ENCODE results near the gene FBXO44. TPM values are rescaled to one million over a fixed set of nuclear protein-coding genes. Genes with fewer than 3 reads are reported as not detected.

Gene FBXO44
- total RNA-seq, 2 donors from 2014 or later: 13.8 to 21.7 TPM

- H3K4me1 Mint-ChIP-seq: no peaks in the 10 kb centered on the region
- H3K27me3 Mint-ChIP-seq: no peaks in the 10 kb centered on the region
- H3K9me3 Mint-ChIP-seq: no peaks in the 10 kb centered on the region
- peak; percentile 92 for ATAC-seq (replicated peaks)
- peak within 1 kb of the TSS; percentile 86 for H3K4me3 Mint-ChIP-seq
- peaks cover 10% of the 10 kb centered on the region for H3K36me3 Mint-ChIP-seq (ENCODE audit: low read depth)
- H3K27ac Mint-ChIP-seq: peak within 1 kb of the TSS; percentile 82
These were observed 26.5 kb downstream of the FBXO44 start, which contains the start of gene MAD2L2 for GRCh38 chr1:11681071-11681771. TSS of gene MAD2L2 (minus strand) at chr1:11681148. CDS start at chr1:11680601, 547 bp downstream.

DNA sequence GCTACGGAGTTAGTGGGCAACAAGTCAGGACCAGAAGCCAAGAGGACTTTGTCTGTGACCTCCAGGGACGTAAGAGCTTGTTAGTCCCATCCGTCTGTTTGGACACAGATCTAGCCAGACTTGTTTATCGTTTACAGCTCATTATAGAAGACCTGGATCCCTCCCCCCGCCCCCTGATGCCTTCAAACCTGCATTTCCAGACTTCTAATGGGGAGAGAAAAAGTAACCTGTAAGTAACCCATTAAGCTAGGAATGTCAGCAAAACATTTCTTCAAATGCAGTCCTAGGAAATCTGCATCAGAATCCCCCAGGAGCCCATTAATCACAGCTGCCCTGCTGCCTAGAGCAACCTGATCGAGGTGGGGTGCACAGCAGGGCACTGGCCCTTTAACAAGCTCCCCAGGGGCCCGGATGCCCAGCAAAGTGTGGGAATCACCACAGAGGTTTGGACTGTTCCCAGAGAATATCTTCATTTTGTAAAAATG lies 27.7 kb downstream of the FBXO44 start:
- Mint-ChIP-seq H3K4me3 (peak overlapping the region; percentile 86), H3K27ac (no peak overlapping the region), H3K27me3 (no peaks in the 10 kb centered on the region)

DNA sequence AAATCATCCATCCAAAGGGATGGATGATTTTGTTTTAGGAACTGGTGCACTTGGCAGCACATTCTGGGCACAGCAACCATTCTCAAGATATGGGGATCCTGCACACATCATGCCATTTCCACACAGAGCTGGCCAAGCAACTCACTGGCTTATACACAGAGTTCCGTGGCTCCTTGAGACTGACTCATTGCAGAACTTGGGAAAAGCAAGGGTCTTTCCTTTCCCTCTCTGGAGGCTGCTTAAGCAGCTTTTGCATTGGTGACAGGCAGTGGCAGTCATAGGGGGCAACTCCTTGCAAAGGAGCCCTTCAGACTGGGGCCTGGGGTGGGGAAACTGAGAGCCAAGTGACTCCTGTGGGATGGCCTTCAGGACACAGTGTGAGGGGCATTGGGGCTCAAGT lies 28.1 kb downstream of the FBXO44 start:
- H3K36me3 Mint-ChIP-seq (ENCODE audit: low read depth): peaks cover 10% of the 10 kb centered on the region
- H3K9me3 Mint-ChIP-seq: no peaks in the 10 kb centered on the region
- H3K4me3 Mint-ChIP-seq: no peak overlapping the region
- peaks cover 2% of the 10 kb centered on the region for H3K27me3 Mint-ChIP-seq
- H3K27ac Mint-ChIP-seq: no peak overlapping the region
- no peaks in the 10 kb centered on the region for H3K4me1 Mint-ChIP-seq
- no peak for ATAC-seq (replicated peaks)

More for the DNA sequence above, 27.7 kb downstream of the FBXO44 start:
- peaks cover 10% of the 10 kb centered on the region for H3K36me3 Mint-ChIP-seq (ENCODE audit: low read depth)
- H3K9me3 Mint-ChIP-seq: no peaks in the 10 kb centered on the region
- no peaks in the 10 kb centered on the region for H3K4me1 Mint-ChIP-seq
- no peak for ATAC-seq (replicated peaks)

DNA sequence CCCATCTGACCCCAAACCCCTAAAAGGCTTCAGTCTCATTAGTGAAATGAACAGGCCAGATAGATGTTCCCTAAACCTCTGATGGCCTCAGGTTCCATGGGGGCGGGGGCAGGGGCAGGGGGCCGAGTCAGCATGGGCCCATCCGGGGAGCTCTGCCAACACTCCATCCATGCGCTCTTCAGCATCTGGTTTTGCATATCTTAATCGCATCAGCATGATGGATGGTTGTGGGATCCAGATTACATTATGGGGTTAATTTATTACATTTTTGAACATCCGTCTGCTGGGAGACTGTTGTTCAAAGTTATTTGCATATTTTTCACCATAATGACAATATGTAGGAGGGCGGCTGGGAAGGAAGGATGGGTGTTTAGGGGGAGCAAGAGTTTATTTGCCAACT lies 29.4 kb downstream of the FBXO44 start:
- H3K4me1 Mint-ChIP-seq: no peaks in the 10 kb centered on the region
- peaks cover 9% of the 10 kb centered on the region for H3K27me3 Mint-ChIP-seq
- no peaks in the 10 kb centered on the region for H3K36me3 Mint-ChIP-seq (ENCODE audit: low read depth)
- no peaks in the 10 kb centered on the region for H3K9me3 Mint-ChIP-seq
- no peak for ATAC-seq (replicated peaks)
- H3K27ac Mint-ChIP-seq: no peak overlapping the region
- H3K4me3 Mint-ChIP-seq: no peak overlapping the region

DNA sequence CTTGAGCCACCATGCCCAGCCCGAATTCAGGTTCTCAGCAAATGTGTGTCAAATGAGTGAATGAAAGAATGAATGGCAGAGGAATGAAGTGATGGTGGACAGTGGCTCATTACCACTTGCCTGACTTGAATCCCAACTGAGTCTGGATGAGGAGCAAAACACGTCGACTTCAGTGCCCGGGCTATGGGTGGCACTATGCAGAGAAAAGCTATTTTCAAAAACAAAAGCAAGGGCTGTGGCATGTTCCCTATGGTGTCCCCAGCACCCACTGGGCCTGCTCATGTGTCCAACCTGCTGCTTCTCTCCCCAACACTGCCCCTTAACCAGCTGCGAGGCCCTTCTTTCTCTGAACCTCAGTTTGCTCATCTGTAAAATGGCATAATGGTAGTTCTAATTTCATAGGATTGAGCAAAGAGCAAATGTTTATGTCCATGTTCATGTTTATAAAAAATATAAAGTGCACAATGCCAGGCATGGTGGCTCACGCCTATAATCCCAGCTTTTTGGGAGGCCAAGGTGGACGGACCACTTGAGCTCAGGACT lies 30.6 kb downstream of the FBXO44 start:
- Mint-ChIP-seq H3K9me3 (no peaks in the 10 kb centered on the region), H3K4me3 (no peak overlapping the region), H3K27me3 (peaks cover 16% of the 10 kb centered on the region), H3K4me1 (peaks cover 2% of the 10 kb centered on the region), H3K36me3 (ENCODE audit: low read depth) (no peaks in the 10 kb centered on the region), H3K27ac (no peak overlapping the region)
- no peak for ATAC-seq (replicated peaks)

DNA sequence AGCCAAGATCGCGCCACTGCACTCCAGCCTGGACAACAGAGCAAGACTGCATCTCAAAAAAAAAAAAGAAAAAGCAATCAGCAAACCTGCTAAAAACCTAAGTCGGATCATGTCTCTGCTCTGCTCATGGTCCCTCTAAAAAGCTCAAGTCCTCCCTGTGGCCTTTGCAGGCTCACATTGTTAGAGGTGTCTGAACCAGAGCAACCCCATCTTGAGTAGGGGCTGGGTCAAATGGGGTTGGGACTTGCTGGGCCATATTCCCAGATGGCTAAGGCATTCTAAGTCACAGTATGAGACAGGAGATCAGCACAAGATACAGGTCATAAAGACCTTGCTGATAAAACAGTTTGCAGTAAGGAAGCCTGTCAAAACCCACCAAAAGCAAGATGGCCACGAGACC lies 33.8 kb downstream of the FBXO44 start:
- no peak for ATAC-seq (replicated peaks)
- Mint-ChIP-seq H3K4me3 (no peak overlapping the region), H3K27ac (no peak overlapping the region), H3K27me3 (peaks cover 31% of the 10 kb centered on the region), H3K9me3 (no peaks in the 10 kb centered on the region), H3K36me3 (ENCODE audit: low read depth) (no peaks in the 10 kb centered on the region), H3K4me1 (peaks cover 15% of the 10 kb centered on the region)

- H3K27ac Mint-ChIP-seq: no peak overlapping the region
- H3K4me1 Mint-ChIP-seq: peaks cover 19% of the 10 kb centered on the region
- no peaks in the 10 kb centered on the region for H3K36me3 Mint-ChIP-seq (ENCODE audit: low read depth)
- peaks cover 37% of the 10 kb centered on the region for H3K27me3 Mint-ChIP-seq
- H3K4me3 Mint-ChIP-seq: peak overlapping the region; percentile 25
- ATAC-seq (replicated peaks): no peak
- no peaks in the 10 kb centered on the region for H3K9me3 Mint-ChIP-seq
These were observed 36.0 kb downstream of the FBXO44 start for GRCh38 chr1:11690397-11691301.

DNA sequence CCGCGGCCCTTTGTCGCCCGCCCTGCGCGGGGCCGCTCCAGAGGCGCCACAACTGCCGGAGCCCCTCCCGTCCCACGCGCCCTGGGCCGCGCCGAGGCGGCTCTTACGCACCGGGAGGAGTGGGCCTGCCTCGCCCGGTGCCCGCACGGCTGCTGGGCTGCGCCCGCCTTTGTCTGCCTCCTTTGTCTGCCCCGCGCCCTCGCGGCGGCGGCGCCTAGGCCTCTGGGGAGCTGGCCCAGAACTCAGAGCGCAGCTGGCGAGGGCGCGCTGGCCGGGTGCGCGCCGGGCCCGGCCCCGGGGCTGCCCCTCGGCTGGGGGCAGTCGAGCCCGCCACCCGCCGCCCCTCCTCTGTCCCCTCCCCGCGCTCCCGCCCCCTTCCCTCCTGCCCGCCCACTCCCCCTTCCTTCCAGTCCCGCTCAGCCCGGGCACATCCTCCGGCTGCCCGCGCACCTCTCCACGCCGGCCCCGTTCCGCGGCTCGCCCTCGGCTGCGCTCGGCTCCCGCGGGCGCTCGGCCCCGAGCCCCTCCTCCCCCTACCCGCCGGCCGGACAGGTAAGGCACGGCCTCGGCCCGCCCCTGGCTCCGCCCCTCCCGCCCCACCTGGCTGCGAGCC lies 36.7 kb downstream of the FBXO44 start, which contains the start of gene DRAXIN:
Gene DRAXIN, plus strand, starts transcription at position 409 of the 613 bp plus-strand sequence. CDS start 14,549 bp downstream, outside the sequence.
- ATAC-seq (replicated peaks): no peak
- Mint-ChIP-seq H3K4me1 (peaks cover 19% of the 10 kb centered on the region), H3K4me3 (peak within 1 kb of the TSS; percentile 44), H3K9me3 (no peaks in the 10 kb centered on the region), H3K27ac (no peak within 1 kb of the TSS), H3K27me3 (peaks cover 37% of the 10 kb centered on the region), H3K36me3 (ENCODE audit: low read depth) (no peaks in the 10 kb centered on the region)

GRCh38 chr1:11691928-11692711 lies 37.4 kb downstream of the FBXO44 start:
- Mint-ChIP-seq H3K36me3 (ENCODE audit: low read depth) (no peaks in the 10 kb centered on the region), H3K27ac (no peak overlapping the region), H3K4me1 (peaks cover 19% of the 10 kb centered on the region), H3K27me3 (peaks cover 37% of the 10 kb centered on the region), H3K9me3 (no peaks in the 10 kb centered on the region), H3K4me3 (peak overlapping the region; percentile 44)
- ATAC-seq (replicated peaks): no peak

DNA sequence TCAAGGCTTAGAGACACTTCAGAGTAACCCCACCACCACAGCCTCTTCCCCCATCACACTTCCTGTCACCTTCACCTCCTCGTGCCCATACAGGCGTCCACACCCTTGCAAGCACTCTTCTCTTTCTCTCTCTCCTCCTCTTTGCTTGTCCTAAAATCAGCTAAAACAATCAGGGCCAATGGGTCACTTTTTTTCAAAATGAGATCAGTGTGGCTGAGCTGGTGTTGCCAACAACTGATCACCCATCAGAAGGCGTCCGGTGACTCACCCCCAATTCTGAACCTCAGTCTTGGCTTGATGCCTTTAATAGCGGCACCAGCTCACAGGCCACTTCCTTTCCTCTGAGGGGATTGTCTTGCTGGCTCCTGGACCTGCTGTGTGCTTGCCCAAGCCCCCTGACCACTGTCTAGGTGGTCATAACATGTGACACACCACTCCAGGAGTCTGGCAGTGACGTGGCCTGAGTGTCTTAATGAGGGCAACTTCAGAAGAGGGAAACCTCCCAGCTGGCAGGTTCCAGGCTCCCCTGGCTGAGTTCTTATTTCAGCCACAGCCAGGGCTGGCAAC lies 38.4 kb downstream of the FBXO44 start:
- peak overlapping the region; percentile 44 for H3K27ac Mint-ChIP-seq
- peaks cover 31% of the 10 kb centered on the region for H3K27me3 Mint-ChIP-seq
- H3K36me3 Mint-ChIP-seq (ENCODE audit: low read depth): no peaks in the 10 kb centered on the region
- H3K4me1 Mint-ChIP-seq: peaks cover 19% of the 10 kb centered on the region
- peak; percentile 95 for ATAC-seq (replicated peaks)
- H3K9me3 Mint-ChIP-seq: no peaks in the 10 kb centered on the region
- peak overlapping the region; percentile 44 for H3K4me3 Mint-ChIP-seq

GRCh38 chr1:11693917-11694316 lies 39.2 kb downstream of the FBXO44 start:
- H3K4me1 Mint-ChIP-seq: peaks cover 19% of the 10 kb centered on the region
- ATAC-seq (replicated peaks): no peak
- no peaks in the 10 kb centered on the region for H3K36me3 Mint-ChIP-seq (ENCODE audit: low read depth)
- peak overlapping the region; percentile 44 for H3K27ac Mint-ChIP-seq
- H3K27me3 Mint-ChIP-seq: peaks cover 28% of the 10 kb centered on the region
- no peaks in the 10 kb centered on the region for H3K9me3 Mint-ChIP-seq
- H3K4me3 Mint-ChIP-seq: peak overlapping the region; percentile 44

DNA sequence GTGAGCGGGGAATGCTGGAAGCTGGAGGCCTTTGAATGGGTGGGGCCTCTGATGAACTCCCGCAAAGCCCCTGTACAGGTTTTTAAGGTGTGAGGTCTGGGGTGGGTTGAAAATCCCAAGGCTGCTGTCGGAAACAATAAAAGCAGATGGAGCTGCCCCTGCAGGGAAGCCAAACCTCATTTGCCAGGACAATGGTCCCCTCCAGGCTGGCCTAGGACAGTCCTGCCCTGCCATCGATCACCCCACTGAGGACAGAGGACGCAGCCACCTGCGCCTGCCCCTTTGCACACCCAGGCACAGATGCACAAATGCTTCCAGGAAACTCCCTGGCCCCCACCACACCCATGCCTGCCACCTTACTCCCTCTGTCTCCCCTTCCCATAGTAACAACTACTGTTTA lies 41.2 kb downstream of the FBXO44 start:
- H3K4me3 Mint-ChIP-seq: no peak overlapping the region
- no peaks in the 10 kb centered on the region for H3K36me3 Mint-ChIP-seq (ENCODE audit: low read depth)
- no peaks in the 10 kb centered on the region for H3K9me3 Mint-ChIP-seq
- no peak overlapping the region for H3K27ac Mint-ChIP-seq
- peaks cover 14% of the 10 kb centered on the region for H3K4me1 Mint-ChIP-seq
- peaks cover 15% of the 10 kb centered on the region for H3K27me3 Mint-ChIP-seq
- no peak for ATAC-seq (replicated peaks)

- peaks cover 14% of the 10 kb centered on the region for H3K4me1 Mint-ChIP-seq
- no peak overlapping the region for H3K27ac Mint-ChIP-seq
- no peak for ATAC-seq (replicated peaks)
- no peaks in the 10 kb centered on the region for H3K9me3 Mint-ChIP-seq
- no peaks in the 10 kb centered on the region for H3K36me3 Mint-ChIP-seq (ENCODE audit: low read depth)
- no peak overlapping the region for H3K4me3 Mint-ChIP-seq
- H3K27me3 Mint-ChIP-seq: peaks cover 15% of the 10 kb centered on the region
These were observed 42.7 kb downstream of the FBXO44 start for GRCh38 chr1:11697188-11697892.

Measured in activated T-helper 17 cell treated with anti-CD3 and anti-CD28 coated beads, Interleukin-2, amount 50 U/mL, for 72 hours (primary cell).